ENCODE data around the gene KRTAP17-1. TPM values are rescaled to one million over a fixed set of nuclear protein-coding genes. Genes with fewer than 3 reads are reported as not detected.

Gene KRTAP17-1
- total RNA-seq, 1 donor from 2014 or later = not detected

- H3K4me3 Mint-ChIP-seq (ENCODE audit: unreplicated experiment) = no peak overlapping the region
- no peaks in the 10 kb centered on the region for H3K4me1 Mint-ChIP-seq (ENCODE audit: unreplicated experiment)
- no peak overlapping the region for H3K27ac Mint-ChIP-seq (ENCODE audit: unreplicated experiment)
- TF ChIP-seq CTCF (IDR thresholded peaks at IDR 0.05; ENCODE audit: unreplicated experiment) = no peak
- no peaks in the 10 kb centered on the region for H3K9me3 Mint-ChIP-seq (ENCODE audit: unreplicated experiment)
- DNase-seq (ENCODE audit: low spot score) = no peak
- H3K27me3 Mint-ChIP-seq (ENCODE audit: unreplicated experiment) = peaks cover 7% of the 10 kb centered on the region
- H3K36me3 Mint-ChIP-seq (ENCODE audit: low read depth, unreplicated experiment) = no peaks in the 10 kb centered on the region
Observed at GRCh38 chr17:41333836-41334235, 18.3 kb upstream of the KRTAP17-1 start.

- Mint-ChIP-seq H3K27me3 (ENCODE audit: unreplicated experiment) (peaks cover 7% of the 10 kb centered on the region), H3K4me1 (ENCODE audit: unreplicated experiment) (no peaks in the 10 kb centered on the region), H3K9me3 (ENCODE audit: unreplicated experiment) (no peaks in the 10 kb centered on the region), H3K27ac (ENCODE audit: unreplicated experiment) (no peak overlapping the region), H3K36me3 (ENCODE audit: low read depth, unreplicated experiment) (no peaks in the 10 kb centered on the region), H3K4me3 (ENCODE audit: unreplicated experiment) (no peak overlapping the region)
- TF ChIP-seq CTCF (IDR thresholded peaks at IDR 0.05; ENCODE audit: unreplicated experiment) = no peak
- no peak for DNase-seq (ENCODE audit: low spot score)
Observed at GRCh38 chr17:41333098-41333497, 17.6 kb upstream of the KRTAP17-1 start.

- Mint-ChIP-seq H3K4me3 (ENCODE audit: unreplicated experiment) (no peak overlapping the region), H3K9me3 (ENCODE audit: unreplicated experiment) (no peaks in the 10 kb centered on the region), H3K27me3 (ENCODE audit: unreplicated experiment) (peaks cover 8% of the 10 kb centered on the region), H3K36me3 (ENCODE audit: low read depth, unreplicated experiment) (no peaks in the 10 kb centered on the region), H3K4me1 (ENCODE audit: unreplicated experiment) (no peaks in the 10 kb centered on the region), H3K27ac (ENCODE audit: unreplicated experiment) (no peak overlapping the region)
- DNase-seq (ENCODE audit: low spot score) = no peak
- TF ChIP-seq CTCF (IDR thresholded peaks at IDR 0.05; ENCODE audit: unreplicated experiment) = no peak
Observed at GRCh38 chr17:41332239-41332638, 16.7 kb upstream of the KRTAP17-1 start.

DNA sequence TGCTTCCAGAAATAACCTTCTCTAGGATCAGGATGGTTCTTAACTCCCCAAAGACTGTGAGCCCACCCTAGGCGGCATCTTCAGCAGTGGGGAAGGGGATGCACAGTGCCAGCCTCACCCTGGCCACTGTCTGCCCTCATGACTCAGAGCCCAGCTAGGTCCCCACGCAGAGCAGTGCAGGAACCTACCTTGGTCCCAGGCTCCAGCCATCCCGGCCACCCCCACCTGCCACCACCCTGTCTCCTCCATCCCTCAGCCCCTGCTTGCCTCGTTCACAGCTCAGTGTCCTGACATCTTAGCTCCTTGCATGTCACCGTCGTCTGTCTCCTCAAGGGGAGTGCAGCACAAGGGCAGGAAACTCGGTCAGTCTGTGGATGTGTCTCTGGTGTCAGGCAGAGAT is 16.1 kb upstream of the KRTAP17-1 start:
- peaks cover 9% of the 10 kb centered on the region for H3K27me3 Mint-ChIP-seq (ENCODE audit: unreplicated experiment)
- H3K4me3 Mint-ChIP-seq (ENCODE audit: unreplicated experiment) = no peak overlapping the region
- H3K4me1 Mint-ChIP-seq (ENCODE audit: unreplicated experiment) = no peaks in the 10 kb centered on the region
- H3K27ac Mint-ChIP-seq (ENCODE audit: unreplicated experiment) = no peak overlapping the region
- no peak for TF ChIP-seq CTCF (IDR thresholded peaks at IDR 0.05; ENCODE audit: unreplicated experiment)
- H3K36me3 Mint-ChIP-seq (ENCODE audit: low read depth, unreplicated experiment) = no peaks in the 10 kb centered on the region
- no peak for DNase-seq (ENCODE audit: low spot score)
- no peaks in the 10 kb centered on the region for H3K9me3 Mint-ChIP-seq (ENCODE audit: unreplicated experiment)

GRCh38 chr17:41329279-41329948 is 13.9 kb upstream of the KRTAP17-1 start:
- no peaks in the 10 kb centered on the region for H3K36me3 Mint-ChIP-seq (ENCODE audit: low read depth, unreplicated experiment)
- H3K27me3 Mint-ChIP-seq (ENCODE audit: unreplicated experiment) = peaks cover 9% of the 10 kb centered on the region
- peak; percentile 80 for TF ChIP-seq CTCF (IDR thresholded peaks at IDR 0.05; ENCODE audit: unreplicated experiment)
- no peaks in the 10 kb centered on the region for H3K4me1 Mint-ChIP-seq (ENCODE audit: unreplicated experiment)
- H3K27ac Mint-ChIP-seq (ENCODE audit: unreplicated experiment) = no peak overlapping the region
- DNase-seq (ENCODE audit: low spot score) = peak; percentile 77
- no peaks in the 10 kb centered on the region for H3K9me3 Mint-ChIP-seq (ENCODE audit: unreplicated experiment)
- peak overlapping the region; percentile 26 for H3K4me3 Mint-ChIP-seq (ENCODE audit: unreplicated experiment)

All from endothelial cell (in vitro differentiated cells).